ENCODE data around the gene GNG3. TPM values are rescaled to one million over a fixed set of nuclear protein-coding genes. Genes with fewer than 3 reads are reported as not detected.
A peak's percentile ranks its signal among the peaks of the same experiment; 100 is the strongest.
"Not testable (repeated sequence)": the region's sequence is repeated elsewhere in the genome, so short reads cannot be mapped to it uniquely, and the experiment has no call there.

GNG3 gene
- total RNA-seq, 1 donor from 2014 or later = 0.27 TPM

DNA sequence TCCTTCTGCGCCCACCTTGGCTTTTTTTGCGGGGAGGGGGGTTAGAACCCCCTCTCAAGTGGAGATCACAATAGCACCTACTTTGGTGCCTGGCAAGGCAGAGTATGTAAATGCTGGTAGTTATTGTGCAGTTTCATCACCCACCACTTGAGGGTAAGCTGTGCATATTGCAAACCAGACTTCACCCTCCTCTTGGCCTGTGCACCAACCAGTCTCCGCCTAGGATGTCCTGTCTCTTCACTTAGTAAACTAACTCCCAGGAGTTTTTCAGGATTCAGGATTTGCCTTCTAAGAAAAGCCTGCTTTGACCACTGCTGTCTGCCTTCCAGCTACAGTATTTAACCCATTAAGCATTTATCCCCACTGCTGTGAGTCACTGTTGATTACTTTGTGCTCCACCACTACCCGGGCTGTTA lies 26.6 kb upstream of the GNG3 start:
- intact Hi-C loops (cut with DNase I) = no loop called here
- no peak for DNase-seq (ENCODE audit: low spot score)

DNA sequence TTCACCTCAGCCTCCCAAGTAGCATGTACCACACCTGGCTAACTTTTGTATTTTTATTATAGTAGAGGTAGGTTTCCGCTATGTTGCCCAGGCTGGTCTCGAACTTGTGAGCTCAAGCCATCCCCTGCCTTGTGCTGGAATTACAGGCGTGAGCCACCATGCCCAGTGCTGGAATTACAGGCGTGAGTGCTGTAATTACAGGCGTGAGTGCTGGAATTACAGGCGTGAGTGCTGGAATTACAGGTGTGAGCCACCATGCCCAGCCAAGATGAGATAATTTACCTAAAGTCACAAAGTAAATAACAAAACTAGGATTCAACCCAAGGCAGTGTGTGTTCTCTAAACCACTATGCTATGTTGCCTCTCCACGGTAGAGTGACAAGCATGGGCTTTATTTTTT lies 25.0 kb upstream of the GNG3 start:
- no peak for DNase-seq (ENCODE audit: low spot score)
- intact Hi-C loops (cut with DNase I) = no loop called here

DNA sequence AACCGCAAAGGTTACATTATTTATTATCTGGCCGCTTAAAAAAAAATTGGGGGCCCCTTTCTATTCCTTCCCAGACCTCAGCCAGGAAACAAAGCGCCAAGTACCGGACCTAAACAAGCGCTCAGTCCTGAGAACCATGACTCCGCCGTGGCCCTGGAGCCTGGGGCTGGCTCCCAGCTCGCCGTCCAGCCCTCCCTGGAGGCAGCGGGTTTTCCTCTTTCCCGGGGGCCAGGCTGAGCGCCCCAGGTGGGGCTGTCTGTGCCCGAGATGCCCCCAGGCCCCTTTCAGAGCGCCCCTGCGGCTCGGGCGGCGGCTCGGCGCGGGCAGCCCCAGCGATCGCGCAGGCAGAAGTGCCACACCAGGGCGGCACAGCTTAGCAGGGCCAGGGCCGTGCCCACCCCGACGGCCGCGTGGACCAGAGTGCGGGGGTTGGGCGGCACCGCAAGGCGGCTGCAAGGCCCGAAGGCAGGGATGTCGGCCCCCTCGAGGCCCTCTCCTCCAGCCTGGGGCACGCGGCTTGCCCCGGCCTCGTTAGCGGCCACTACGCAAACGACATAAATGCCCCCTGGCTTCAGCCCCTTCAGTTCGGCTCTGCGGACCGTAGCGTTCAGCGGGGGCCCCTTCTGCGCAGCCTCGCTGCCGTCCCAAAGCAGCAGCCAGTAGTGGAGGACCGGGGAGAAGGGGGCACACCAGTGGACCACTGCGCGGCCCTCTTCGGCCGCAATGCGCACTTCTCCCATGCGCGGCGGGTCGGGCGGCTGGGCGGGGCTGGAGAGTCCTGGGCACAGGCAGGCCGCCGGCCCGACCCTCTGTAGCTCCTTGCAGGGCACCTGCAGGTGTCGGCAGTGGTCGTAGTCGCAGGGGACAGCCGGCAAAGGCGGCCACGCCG lies 19.7 kb upstream of the GNG3 start:
- no peak for DNase-seq (ENCODE audit: low spot score)
- intact Hi-C loops (cut with DNase I) = no loop called here

DNA sequence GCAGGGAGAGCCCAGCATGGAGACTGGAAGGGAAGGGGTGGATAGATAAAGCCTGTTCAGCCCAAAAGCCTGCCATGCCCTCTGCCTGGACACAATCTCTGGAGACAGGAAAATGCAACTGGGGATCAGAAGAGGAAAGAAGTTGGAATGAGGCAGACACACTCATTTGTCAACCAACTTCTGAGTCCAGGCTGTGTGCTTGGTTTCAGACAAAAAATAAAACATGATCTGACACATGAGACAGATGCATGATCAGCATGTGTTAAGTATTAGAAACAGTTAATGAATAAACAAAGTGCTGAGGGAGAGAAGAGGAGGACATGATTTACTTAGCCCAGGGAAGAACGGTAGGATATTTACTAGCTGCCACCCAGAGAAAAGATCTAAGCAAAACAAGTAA lies 19.0 kb upstream of the GNG3 start:
- intact Hi-C loops (cut with DNase I) = no loop called here
- no peak for DNase-seq (ENCODE audit: low spot score)

DNA sequence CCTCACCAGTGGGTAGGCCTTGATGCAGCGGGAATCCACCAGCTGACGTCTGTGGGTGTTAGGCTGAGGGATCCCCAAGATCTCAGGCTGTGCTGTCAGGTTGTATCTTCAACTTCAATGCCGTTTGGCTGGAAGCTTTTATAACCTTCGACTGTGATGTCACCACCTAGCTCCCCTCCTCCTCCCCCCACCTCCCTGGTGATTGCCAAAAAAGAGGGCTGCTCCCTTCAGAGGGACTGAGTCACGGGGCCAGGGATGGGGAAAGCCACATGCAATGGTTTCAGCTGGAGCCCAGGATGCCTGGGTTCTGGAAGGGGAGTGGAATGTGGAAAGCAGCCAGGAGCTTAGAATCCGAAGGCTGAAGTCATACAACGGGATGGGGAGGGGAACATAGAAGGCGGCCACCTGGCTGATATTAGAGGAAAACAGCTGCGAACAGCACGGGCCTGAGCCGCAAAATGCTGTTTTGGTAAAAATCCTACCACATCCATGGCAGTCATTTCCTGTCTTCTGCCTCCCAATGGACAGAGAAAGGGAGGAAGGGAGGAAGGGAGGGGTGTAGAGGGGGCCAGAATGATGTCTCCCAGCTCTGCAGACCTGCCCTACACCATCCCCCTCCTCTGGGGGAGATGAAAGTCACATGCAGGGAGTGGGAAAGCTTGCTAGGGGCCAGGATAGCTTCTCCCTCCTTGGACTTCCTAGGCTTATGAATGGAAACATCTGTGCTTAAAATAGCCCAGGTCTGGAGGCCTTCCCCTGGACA lies 17.9 kb upstream of the GNG3 start, which contains the start of gene LRRN4CL:
Gene LRRN4CL (minus strand): TSS at position 110 of the 763 bp plus-strand sequence. CDS start 1,022 bp downstream, outside the sequence.
- DNase-seq (ENCODE audit: low spot score) = no peak
- intact Hi-C loops (cut with DNase I) = loop anchor here (5.0 kb wide), 1 partner anchor 292 kb away; no protein-coding TSS in a partner anchor

DNA sequence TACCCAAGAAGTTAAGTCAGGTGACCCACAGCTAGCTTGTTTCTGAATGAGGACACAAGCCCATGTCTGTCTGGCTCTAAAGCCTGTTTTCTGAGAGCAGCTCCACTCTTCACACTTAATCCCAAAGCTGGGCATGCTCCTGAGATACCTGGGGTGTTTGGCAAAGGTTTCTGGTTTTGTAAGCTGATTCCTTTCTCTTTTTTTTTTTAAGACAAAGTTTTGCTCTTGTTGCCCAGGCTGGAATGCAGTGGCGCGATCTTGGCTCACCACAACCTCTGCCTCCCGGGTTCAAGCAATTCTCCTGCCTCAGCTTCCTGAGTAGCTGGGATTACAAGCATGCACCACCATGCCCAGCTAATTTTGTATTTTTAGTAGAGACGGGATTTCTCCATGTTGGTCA lies 13.9 kb upstream of the GNG3 start:
- not testable (repeated sequence) for DNase-seq (ENCODE audit: low spot score)
- intact Hi-C loops (cut with DNase I) = loop anchor here (5.0 kb wide), 1 partner anchor 296 kb away; no protein-coding TSS in a partner anchor

DNA sequence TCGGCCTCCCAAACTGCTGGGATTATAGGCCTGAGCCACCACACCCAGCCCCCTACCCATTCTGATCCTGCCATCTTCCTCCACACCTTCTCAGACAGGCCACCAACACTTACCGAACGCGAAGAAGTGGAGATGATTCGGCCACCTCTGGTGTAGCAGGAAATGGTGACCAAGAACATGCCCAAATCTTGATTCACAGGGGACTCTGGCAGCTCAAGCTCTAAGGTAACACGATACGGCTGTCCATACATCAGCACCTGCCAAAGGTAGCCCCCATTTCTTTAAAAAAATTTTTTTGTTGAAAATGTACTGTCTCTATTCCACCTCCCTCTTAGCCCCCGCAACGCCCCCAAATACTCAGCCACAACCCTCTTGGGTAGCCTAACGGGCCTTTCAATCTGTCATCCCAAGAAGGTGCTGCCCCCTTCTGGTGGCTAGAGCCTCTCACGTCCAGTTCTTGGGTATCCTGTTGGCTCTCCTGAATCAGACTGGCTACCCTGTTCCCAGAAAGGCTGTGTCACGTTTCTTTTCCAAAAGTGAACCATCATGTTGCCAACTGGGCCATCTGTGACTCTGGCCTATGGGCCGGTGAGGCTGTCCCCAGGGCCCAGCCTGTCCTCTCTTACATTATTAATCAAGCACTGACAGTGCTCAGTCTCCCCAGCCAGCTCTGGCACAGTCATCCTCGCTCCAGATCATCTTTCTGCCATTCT lies 12.9 kb upstream of the GNG3 start:
- intact Hi-C loops (cut with DNase I) = loop anchor here (5.0 kb wide), 1 partner anchor 297 kb away; no protein-coding TSS in a partner anchor
- peak; percentile 90 for DNase-seq (ENCODE audit: low spot score)

DNA sequence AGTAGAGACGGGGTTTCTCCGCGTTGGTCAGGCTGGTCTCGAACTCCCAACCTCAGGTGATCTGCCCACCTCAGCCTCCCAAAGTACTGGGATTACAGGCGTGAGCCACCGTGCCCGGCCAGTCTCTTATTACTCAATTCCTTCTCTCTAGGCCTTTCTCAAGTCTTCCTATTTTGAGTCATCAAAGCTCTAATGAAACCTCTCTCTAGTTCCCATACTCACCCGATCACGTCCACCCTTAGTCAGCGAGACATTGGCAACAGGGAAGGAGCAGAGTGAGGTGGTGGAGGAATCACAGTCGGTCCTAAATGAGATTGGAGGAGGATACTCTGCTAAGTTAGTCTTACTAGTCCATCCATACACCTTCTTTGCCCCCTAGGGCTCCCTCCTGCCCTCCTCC lies 5.2 kb upstream of the GNG3 start:
- intact Hi-C loops (cut with DNase I) = no loop called here
- DNase-seq (ENCODE audit: low spot score) = peak; percentile 36

DNA sequence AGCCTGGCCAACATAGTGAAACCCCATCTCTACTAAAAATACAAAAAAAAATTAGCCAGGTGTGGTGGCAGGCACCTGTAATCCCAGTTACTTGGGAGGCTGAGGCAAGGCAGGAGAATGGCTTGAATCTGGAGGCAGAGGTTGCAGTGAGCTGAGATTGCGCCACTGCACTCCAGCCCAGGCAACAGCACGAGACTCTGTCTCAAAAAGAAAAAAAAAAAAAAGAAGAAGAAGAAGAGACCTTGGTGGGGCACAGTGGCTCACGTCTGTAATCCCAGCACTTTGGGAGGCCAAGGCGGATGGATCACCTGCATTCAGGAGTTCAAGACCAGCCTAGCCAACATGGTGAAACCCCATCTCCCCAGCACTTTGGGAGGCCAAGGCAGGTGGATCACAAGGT lies 3.6 kb upstream of the GNG3 start:
- peak; percentile 35 for DNase-seq (ENCODE audit: low spot score)
- intact Hi-C loops (cut with DNase I) = not testable (repeated sequence)

DNA sequence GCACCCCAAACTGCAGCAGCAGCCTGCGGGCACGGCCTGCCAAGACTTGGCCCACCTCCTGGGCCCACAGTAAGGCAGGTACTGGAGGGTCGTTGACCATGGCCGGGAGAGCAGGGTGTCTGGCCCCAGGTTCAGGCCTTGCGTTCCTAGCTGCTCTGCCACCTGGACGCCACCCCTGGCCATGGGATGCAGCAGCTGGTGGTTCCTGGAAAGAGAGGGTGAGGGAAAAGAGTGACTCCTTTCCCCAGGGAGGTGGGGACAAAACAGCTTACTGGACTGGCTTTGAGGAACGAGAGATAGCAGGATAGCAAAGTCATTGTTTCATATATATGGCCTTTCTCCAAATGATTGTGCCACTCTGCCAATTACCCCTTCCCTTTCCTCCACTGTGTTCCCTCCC lies 2.1 kb upstream of the GNG3 start:
- peak; percentile 39 for DNase-seq (ENCODE audit: low spot score)
- intact Hi-C loops (cut with DNase I) = loop anchor here (5.0 kb wide), 1 partner anchor 33 kb away; the partner anchor contains the start of genes LBHD1 and UQCC3

DNA sequence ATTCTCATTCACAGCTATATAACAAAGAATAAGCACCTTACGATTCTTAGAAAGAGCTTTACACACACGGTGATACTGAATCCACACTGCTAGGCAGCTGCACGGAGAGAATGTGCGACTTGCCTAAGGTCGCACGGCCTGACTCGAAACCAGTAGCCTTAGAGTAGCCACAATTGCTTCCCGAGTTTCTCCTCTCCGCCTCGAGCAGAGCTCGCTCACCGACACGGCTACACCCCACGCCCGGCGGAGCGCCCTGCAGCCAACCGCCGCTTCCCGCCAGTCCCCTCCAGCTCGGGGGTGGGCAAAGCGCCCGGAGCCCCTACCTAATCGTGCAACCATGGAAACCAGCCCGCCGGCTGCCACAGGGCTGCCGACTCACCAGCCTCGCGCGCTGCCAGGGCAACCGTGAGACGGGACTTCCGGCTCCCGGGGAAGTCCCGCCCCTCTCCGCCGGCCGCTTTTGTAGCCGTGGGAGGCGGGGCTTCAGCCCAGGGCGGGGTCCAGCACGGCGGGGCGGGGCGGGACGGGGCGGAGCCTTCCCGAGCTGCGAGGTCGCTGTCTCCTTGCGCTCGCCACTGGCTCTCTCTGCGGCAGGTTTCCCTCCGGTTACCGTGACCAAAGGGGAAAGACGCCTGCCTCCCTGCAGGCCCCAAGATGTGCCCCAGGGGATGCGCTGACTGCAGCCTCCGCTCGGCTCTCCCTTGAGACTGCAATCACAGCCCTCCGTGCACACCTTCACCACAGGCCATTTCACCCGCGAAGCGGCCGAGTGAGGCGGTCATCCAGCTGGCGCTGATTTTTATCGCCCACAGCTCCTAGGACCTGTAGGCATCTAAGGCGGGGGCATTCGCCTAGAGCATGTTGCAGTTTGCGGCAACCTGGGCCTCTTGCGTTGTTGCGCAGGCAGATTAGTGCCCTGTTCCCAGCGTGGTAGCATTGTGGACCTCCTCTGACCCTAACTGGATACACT lies 1.3 kb upstream of the GNG3 start:
- intact Hi-C loops (cut with DNase I) = loop anchor here (5.0 kb wide), 1 partner anchor 34 kb away; the partner anchor contains the start of genes LBHD1 and UQCC3
- DNase-seq (ENCODE audit: low spot score) = peak; percentile 98

DNA sequence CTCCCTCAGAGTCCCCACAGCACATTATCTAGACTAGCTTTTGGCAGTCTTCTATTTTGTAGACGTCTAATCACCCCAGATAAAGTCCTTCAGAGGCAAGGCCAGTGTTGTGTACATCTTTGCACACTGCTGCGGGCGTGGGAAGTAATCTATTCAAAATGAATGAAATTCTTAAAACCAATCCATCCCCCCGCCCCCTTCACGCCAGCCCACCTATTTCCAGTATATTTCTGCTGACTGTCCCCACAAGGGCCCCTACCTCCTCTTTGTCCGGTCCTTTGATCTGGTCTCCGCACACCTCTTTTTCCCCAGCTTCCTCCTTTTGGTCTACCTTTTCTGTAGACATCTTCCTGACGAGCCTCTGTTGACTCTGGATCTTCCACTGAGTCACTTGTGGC lies 627 bp upstream of the GNG3 start:
- DNase-seq (ENCODE audit: low spot score) = no peak
- intact Hi-C loops (cut with DNase I) = loop anchor here (5.0 kb wide), 1 partner anchor 35 kb away; the partner anchor contains the start of genes LBHD1 and UQCC3

DNA sequence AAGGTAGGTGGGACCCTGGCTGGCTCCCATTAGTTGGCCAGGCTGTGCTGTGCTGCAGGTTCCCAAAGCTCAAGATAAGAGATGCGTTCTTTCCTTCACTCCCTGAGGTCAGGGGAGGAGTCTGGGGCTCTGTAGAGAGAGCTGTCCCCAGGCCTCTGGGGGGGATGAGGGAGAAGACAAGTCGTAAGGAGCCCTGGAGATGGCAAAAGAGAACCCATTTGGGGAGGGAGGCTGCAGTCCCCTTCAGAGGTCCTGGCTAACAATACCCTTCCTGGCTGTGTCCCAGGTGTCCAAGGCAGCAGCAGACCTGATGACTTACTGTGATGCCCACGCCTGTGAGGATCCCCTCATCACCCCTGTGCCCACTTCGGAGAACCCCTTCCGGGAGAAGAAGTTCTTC lies 916 bp downstream of the GNG3 start:
- intact Hi-C loops (cut with DNase I) = loop anchor here (5.0 kb wide), 1 partner anchor 36 kb away; the partner anchor contains the start of genes LBHD1 and UQCC3
- DNase-seq (ENCODE audit: low spot score) = no peak

DNA sequence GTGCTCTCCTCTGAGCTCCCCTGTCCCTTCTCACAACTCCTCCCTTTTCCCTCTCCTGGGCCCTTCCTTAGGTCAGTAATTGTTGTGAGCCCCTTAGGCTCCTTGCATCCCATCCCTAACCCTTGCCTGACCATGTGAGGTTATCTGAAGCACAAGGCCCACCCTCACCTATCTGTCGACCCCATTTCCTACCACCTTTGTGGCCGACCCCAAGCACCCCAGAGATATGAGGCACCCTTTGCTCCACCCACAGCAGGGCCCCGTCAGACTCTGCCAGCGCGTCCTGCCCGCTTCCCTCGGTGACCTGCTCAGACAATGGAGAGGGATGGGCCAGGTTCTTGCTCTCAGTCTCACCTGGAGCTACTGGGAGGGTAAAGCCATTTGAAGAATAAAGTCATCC lies 1.3 kb downstream of the GNG3 start:
- DNase-seq (ENCODE audit: low spot score) = no peak
- intact Hi-C loops (cut with DNase I) = loop anchor here (1.0 to 5.0 kb wide), 2 partner anchors 19 to 36 kb away; partner anchors contain the start of genes HNRNPUL2, LBHD1 and UQCC3

DNA sequence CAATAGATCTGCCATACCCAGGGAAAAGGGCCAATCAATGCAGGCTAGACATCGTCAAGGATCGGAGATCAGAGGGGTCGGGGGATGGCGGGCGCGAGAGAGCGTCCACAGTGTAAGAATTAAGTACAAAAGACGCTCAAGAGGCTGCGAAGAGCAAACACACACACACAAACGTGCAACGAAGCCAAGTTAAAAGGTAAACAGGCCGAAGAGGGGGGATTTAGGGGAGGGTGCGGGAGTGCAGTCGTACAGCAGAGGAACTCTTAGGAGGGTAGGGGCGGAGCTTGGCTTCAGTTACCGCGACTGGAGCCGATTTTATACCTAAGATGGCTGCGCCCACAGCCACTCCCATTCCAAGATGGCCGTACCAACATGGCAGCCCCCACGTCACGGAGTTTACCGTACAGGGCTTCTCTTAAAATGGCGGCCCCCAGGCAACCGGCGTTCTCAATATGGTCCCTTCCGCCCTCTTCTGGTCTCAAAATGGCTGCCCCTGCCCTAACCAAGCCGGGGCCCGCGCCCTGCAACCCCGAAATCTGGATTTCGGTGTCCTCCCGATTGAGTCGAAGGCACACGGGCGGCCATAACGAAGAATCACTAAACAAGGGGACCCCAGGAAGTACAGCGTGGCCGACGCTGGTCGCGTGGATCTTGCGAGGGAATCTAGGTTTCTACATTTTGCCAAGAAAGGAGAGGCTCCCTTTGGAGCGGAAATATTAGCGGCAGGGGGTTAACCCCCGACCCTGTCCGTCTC lies 1.9 kb downstream of the GNG3 start:
- intact Hi-C loops (cut with DNase I) = loop anchor here (1.0 to 5.0 kb wide), 2 partner anchors 18 to 37 kb away; partner anchors contain the start of genes HNRNPUL2, LBHD1 and UQCC3
- DNase-seq (ENCODE audit: low spot score) = peak; percentile 99

DNA sequence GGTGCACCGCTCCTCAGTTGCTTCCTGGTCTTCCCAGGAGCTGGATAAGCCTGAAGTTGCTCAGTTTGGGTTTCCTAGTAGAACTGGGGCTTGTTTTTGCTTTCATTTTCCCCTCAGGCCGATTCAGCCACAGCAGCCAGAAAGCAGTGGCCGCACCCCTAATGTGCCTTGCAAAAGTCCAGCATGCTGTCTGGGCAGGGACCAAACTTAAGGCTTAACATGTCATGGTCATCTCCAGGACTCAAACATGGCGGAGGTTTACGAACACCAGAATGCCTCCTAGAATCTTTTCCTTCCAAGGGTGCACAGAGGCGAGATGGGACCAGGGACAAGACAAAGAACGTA lies 2.5 kb downstream of the GNG3 start:
- intact Hi-C loops (cut with DNase I) = no loop called here
- DNase-seq (ENCODE audit: low spot score) = no peak

DNA sequence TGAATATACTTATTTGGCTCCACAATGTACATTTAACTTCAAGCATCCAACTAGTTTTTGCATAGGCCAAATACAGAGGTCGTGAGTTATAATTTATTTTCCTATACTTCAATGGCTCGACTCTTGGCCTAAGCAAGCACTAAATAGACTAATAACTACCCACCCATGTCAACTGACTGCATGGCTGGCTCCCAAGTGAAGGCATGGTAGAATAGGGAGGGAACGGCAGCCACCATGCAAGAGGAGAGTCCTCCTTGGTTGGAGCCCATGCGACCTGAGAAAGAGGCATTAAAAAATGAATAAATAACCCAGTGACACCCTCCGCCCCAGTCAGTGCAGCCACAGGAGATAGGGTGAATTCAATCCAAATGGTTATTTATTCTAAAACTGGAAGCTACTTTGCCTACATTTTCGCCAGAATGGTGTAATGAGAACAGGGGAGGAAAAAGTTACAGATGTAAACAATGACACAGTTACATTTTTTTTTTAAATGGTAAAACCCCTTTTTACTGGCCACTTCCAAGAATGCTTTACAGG lies 4.9 kb downstream of the GNG3 start:
- intact Hi-C loops (cut with DNase I) = no loop called here

More for the DNA sequence above, 4.9 kb downstream of the GNG3 start:
- no peak for DNase-seq (ENCODE audit: low spot score)

Measured in cardiac septum (tissue), 1 donor.